ENCODE data around the gene NOMO2.
"Not testable (repeated sequence)": the region's sequence is repeated elsewhere in the genome, so short reads cannot be mapped to it uniquely, and the experiment has no call there.

Gene NOMO2

GRCh38 chr16:18586560-18587540, 25.0 kb upstream of the NOMO2 start:
- H3K9me3 Mint-ChIP-seq, H3K4me1 Mint-ChIP-seq, H3K27ac Mint-ChIP-seq, H3K4me3 Mint-ChIP-seq, H3K36me3 Mint-ChIP-seq, H3K27me3 Mint-ChIP-seq, CTCF ChIA-PET, DNase-seq: not testable (repeated sequence)

GRCh38 chr16:18585789-18586188, 23.9 kb upstream of the NOMO2 start:
- H3K27ac Mint-ChIP-seq, DNase-seq, H3K27me3 Mint-ChIP-seq, H3K4me1 Mint-ChIP-seq, H3K36me3 Mint-ChIP-seq, CTCF ChIA-PET, H3K4me3 Mint-ChIP-seq, H3K9me3 Mint-ChIP-seq: not testable (repeated sequence)

DNA sequence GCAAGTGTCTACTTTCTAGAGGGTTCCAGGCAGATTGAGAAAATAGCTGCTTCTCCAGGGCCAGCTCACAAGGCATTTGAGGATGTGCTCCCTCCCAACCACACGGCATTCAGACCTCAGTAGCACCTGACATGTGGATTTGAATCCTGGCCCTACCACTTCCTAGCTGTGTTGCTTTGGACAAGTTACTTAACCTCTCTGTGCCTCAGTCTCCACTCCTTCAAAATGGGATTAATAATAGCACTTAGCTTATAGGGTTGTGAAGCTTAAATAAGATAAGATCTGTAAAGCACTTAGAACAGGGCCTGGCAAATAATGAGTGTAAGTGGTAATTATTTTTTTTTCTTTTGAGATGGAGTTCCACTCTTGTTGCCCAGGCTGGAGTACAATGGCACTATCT, 21.0 kb upstream of the NOMO2 start:
- Mint-ChIP-seq H3K9me3 (no peaks in the 10 kb centered on the region), H3K36me3 (no peaks in the 10 kb centered on the region), H3K27ac (no peak overlapping the region), H3K27me3 (no peaks in the 10 kb centered on the region), H3K4me3 (no peak overlapping the region), H3K4me1 (no peaks in the 10 kb centered on the region)
- CTCF ChIA-PET = interaction anchor here (0.6 kb wide), 1 partner anchor 387 kb away, joined by 4 read pairs; no protein-coding TSS in a partner anchor
- DNase-seq = no peak

- not testable (repeated sequence) for H3K4me3 Mint-ChIP-seq
Measured at GRCh38 chr16:18580396-18580795, 18.5 kb upstream of the NOMO2 start.

GRCh38 chr16:18579261-18579660, 17.4 kb upstream of the NOMO2 start:
- H3K4me3 Mint-ChIP-seq, CTCF ChIA-PET, H3K36me3 Mint-ChIP-seq, H3K4me1 Mint-ChIP-seq, DNase-seq, H3K27me3 Mint-ChIP-seq, H3K27ac Mint-ChIP-seq, H3K9me3 Mint-ChIP-seq: not testable (repeated sequence)

More at GRCh38 chr16:18580396-18580795, 18.5 kb upstream of the NOMO2 start:
- H3K9me3 Mint-ChIP-seq, DNase-seq, H3K4me1 Mint-ChIP-seq, CTCF ChIA-PET, H3K36me3 Mint-ChIP-seq, H3K27ac Mint-ChIP-seq, H3K27me3 Mint-ChIP-seq: not testable (repeated sequence)

GRCh38 chr16:18577942-18578341, 16.0 kb upstream of the NOMO2 start:
- H3K9me3 Mint-ChIP-seq, H3K36me3 Mint-ChIP-seq, H3K27ac Mint-ChIP-seq, H3K27me3 Mint-ChIP-seq, H3K4me1 Mint-ChIP-seq, CTCF ChIA-PET, DNase-seq, H3K4me3 Mint-ChIP-seq: not testable (repeated sequence)

DNA sequence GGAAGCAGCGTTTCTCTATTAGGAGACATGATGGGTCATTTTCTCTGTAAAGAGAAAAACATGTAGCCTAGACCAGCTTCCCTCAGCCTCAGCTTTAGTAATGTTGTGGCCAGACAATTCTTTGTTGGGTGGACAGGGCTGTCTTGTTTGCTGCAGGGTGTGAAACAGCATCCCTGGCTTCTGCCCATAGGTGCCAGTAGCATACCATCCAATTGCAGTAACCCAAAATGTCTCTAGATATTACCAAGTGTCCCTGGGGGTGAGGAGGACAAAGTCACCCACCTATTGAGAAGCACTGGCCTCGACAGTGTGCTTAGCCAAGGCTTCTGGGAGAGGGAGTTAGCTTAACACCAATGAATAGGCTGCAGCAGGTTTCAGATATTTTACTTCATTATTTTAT, 14.0 kb upstream of the NOMO2 start:
- DNase-seq, H3K4me1 Mint-ChIP-seq, CTCF ChIA-PET: not testable (repeated sequence)

GRCh38 chr16:18575298-18575917, 13.5 kb upstream of the NOMO2 start:
- CTCF ChIA-PET, H3K9me3 Mint-ChIP-seq, H3K27ac Mint-ChIP-seq, DNase-seq, H3K27me3 Mint-ChIP-seq, H3K4me1 Mint-ChIP-seq, H3K4me3 Mint-ChIP-seq, H3K36me3 Mint-ChIP-seq: not testable (repeated sequence)

More for the DNA sequence above, 14.0 kb upstream of the NOMO2 start:
- H3K27me3 Mint-ChIP-seq, H3K27ac Mint-ChIP-seq, H3K36me3 Mint-ChIP-seq, H3K4me3 Mint-ChIP-seq, H3K9me3 Mint-ChIP-seq: not testable (repeated sequence)

GRCh38 chr16:18573887-18574286, 12.0 kb upstream of the NOMO2 start:
- H3K36me3 Mint-ChIP-seq, H3K4me3 Mint-ChIP-seq, H3K4me1 Mint-ChIP-seq, CTCF ChIA-PET, H3K9me3 Mint-ChIP-seq, DNase-seq, H3K27ac Mint-ChIP-seq, H3K27me3 Mint-ChIP-seq: not testable (repeated sequence)

DNA sequence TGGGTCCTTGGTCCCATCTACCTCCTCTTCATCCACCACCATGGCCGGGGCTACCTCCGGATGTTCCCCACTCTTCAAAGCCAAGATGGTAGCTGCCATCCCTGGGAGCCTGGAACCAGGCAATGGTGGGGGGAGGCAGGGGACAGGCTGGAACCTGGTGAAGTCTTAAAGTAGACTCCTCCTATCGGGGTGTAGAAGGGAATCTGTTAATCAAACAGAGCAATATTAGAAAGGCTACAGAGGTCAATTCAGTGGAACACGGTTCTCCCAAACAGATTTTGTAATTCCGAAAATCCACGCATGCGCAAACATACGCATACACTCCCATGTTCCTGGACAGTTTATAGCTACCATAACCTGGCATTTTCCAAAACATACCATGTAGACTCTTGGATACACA, 11.1 kb upstream of the NOMO2 start:
- H3K4me1 Mint-ChIP-seq, H3K27me3 Mint-ChIP-seq, H3K4me3 Mint-ChIP-seq, DNase-seq, CTCF ChIA-PET, H3K36me3 Mint-ChIP-seq, H3K27ac Mint-ChIP-seq, H3K9me3 Mint-ChIP-seq: not testable (repeated sequence)

GRCh38 chr16:18571307-18571850, 9.5 kb upstream of the NOMO2 start:
- H3K4me1 Mint-ChIP-seq, H3K9me3 Mint-ChIP-seq, H3K36me3 Mint-ChIP-seq, H3K4me3 Mint-ChIP-seq, H3K27me3 Mint-ChIP-seq, CTCF ChIA-PET, DNase-seq, H3K27ac Mint-ChIP-seq: not testable (repeated sequence)

DNA sequence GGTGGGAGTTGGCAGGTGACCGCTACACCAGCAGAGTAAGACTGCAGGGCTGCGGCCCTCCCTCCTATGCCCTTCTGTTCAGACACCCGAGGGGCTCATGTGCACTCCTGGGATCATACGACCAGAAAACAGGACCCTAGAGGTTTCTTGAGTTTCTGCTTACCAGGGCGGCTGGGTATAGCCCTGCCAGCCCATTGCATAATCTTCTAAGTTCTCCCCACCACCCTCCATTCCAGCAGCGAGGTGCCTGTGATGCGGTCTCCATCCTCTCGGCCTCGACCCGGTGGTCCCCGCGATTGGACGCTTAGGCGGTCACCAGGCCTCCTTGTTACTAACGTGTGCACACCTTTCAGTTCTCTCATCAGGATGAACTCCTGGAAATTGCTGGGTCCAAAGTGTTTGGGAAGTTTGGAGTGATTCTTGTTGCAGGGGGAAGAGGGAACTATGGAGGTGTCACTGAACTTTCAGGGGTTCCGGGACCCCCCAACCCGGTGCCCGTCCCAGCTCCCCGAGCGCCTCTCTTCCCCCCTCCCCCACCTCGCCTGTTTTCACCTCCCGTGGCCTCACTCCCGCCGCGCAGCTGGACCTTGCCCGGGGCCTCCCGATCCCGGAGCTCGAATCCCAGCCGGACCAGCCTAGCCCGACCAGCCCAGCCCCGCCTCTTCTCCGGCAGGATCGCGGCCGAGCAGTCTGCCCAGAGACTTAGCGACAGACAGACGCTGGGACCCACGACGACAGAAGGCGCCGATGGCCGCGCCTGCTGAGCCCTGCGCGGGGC, 8.8 kb upstream of the NOMO2 start:
- H3K4me1 Mint-ChIP-seq, H3K27me3 Mint-ChIP-seq, DNase-seq, H3K4me3 Mint-ChIP-seq, CTCF ChIA-PET, H3K36me3 Mint-ChIP-seq, H3K9me3 Mint-ChIP-seq, H3K27ac Mint-ChIP-seq: not testable (repeated sequence)

GRCh38 chr16:18560416-18561220, 1.3 kb downstream of the NOMO2 start:
- peak; percentile 30 for DNase-seq
- Mint-ChIP-seq H3K4me3 (peak overlapping the region; percentile 69), H3K27ac (peak overlapping the region; percentile 28), H3K4me1 (peaks cover 18% of the 10 kb centered on the region)
- CTCF ChIA-PET, H3K36me3 Mint-ChIP-seq, H3K27me3 Mint-ChIP-seq, H3K9me3 Mint-ChIP-seq: not testable (repeated sequence)

- H3K27me3 Mint-ChIP-seq, H3K4me1 Mint-ChIP-seq, H3K36me3 Mint-ChIP-seq, H3K9me3 Mint-ChIP-seq, CTCF ChIA-PET, DNase-seq, H3K4me3 Mint-ChIP-seq, H3K27ac Mint-ChIP-seq: not testable (repeated sequence)
Measured at GRCh38 chr16:18553671-18554070, 8.2 kb downstream of the NOMO2 start.
